ENCODE results near the gene ERC1.

The ERC1 gene

DNA sequence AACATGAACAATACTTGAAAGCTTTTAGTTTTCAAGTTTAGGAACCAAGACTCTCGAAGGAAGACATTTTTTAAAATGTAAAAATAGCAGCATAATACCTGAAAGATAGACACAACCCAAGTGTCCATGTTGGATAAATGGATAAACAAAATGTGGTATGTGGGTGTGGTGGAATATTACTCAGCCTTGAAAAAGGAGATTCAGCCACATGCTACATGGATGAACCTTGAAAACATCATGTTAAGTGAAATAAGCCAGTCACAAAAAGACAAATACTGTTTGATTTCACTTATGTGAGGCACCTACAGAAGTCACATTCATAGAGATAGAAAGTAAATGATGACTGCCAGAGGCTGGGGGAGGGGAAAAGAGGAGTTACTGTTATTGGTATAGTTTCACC lies 374.7 kb downstream of the ERC1 start:
- no peak for FAIRE-seq

DNA sequence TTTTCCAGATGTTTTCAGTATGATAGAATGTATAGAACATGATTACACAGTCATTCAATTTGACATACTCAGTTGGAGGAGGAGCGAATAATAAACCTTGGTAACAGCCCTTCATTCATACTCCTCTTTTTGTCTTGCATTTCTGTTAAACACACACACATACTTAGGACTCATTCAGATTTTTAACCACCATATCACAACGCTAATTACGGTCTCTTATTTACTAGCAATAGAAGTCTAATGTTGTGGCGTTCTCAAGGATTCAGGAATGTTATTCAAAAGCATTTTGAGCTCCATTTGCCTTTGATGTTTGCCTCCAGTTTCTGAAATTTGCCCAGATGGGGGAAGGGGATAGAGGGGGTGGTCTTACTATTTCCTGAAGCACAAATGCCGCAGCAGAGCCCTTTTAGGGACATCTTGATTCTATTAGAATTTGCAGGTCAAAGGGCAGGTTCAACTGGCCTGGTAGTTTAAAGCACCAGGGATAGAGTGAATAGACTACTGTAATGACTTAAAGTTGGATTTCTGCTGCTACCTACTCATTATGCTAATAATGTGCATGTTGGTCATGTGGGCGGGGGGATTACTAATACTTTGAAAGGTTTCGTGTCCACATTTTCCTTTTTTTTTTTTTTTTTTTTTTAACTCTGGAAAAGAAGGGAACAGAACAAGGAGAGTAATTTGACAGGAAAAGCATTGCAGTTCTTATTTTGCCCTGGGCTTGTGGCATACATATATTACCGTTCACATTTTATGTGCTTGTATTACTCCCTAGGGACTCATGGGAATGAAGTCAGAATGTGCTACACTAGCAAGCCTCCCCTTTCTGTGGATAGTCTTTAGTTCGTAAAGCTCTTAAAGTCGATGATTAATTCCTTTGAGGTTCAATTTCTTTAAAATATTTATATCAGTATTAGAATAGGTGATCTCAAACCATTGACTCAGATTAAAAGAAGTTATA lies 376.6 kb downstream of the ERC1 start:
- FAIRE-seq = no peak

DNA sequence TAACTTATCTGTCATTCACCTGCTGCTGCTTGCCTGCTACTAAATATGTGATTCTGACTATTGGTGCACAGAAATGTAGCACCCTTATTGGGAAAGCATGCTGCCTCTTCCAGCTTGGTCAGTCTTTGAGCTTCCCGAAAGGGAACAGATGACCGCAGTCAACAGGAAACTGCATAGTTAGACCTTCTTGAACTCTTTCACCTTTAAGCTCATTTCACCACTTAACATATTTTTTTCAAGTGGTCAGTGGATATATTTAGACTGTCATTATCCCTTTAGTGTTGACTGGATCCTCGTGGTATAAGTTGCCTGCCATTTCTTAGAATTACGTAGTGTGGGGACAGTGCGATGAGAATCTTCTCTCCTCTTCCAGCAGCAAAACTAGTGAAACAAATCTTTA lies 378.4 kb downstream of the ERC1 start:
- no peak for FAIRE-seq

DNA sequence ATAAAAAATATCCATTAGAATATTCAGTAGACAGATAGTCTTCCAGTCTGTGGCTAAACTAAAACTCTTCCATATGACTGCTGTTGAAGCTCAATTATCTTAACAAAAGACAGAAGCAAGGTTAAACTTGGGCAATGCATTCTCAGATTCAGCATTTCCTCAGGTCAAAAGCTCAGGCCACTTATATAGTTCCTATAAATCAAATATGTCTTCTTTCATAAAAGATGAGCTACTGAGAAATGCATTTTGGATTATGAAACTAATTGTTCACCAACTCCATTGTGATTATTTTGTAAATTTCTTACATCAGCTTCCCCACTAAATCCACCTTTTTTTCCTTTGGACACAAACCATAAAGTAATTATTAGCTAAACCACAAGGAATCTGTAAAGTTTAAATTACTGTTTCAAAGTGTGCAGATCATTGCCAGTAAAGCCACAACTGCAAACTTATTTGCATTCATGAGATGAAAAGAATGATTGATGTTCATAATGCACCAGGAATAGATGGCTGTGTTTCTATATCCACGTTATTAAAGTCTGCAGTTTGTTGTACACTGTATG lies 379.0 kb downstream of the ERC1 start:
- no peak for FAIRE-seq

DNA sequence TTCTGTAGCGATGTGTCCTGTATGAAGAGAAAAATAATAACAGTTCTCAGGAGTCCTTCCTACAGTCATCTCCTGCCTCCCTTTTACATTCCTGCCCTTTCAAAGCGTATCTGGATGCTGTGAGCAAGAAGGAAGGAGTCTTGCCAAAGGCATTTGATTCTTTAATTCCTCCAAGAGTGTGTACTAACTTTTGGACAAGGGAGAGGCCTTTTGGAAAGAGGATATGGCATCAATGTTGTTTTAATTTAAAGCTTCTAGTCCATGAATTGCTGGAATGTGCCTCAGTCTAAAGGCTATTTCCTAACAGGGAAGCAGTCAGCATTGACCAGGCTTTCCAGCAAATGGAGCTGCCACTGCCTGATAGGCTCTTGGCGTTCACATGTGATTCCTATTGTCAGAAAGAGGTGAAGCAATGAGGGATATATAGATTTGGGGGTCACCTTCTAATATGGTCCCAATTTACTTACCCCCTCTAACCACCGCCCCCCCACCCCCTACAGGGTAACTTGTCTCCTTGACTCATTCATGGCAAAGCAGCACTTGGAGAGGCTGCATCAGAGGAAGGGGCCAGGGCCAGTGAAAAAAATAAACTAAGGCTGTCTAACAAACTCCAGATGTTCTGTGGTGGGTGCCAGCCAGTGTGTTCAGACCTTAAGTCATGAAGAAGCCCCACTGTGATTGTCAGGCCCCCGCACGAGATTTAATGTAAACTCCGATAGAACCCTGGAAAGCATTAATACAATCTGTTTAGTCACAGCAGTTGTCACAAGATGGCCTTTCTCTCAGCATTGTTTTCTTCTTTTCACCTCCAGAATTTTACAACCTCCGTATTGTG lies 383.1 kb downstream of the ERC1 start:
- FAIRE-seq = no peak

DNA sequence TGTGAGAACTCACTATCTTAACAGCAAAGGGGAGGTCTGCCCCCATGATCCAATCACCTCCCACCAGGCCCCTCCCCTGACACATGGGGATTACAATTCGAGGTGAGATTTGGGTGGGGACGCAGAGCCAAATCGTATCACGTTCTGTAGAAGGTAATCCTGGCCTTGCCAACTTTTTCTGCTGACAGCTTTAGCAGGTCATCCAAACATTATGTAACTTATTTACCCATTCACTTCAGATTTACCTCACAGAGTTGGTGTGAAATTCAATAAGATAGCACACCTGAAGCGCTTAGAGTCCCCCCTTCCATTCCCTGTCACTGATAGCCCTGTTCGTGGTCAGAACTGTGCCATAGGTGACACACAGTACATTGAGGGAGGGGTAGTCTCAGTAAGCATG lies 384.3 kb downstream of the ERC1 start:
- FAIRE-seq = no peak

DNA sequence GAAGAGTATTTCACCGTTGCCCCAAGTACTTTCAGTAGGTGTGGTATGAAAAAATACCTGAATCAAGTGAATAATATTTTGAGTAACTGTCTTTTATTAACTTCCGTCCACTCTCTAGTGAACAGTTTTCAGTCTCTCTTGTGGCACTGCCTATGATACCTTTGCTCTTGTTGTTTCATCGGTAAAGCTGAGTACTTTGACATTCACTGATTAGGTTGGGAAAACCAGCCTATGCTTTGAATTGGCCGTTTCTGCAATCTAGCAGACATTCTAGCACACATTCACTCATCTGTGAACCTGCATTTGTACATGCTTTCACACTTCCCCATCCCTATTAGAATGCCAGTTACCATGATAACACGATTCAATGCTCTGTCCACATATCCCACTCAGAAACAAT lies 386.1 kb downstream of the ERC1 start:
- FAIRE-seq = no peak

DNA sequence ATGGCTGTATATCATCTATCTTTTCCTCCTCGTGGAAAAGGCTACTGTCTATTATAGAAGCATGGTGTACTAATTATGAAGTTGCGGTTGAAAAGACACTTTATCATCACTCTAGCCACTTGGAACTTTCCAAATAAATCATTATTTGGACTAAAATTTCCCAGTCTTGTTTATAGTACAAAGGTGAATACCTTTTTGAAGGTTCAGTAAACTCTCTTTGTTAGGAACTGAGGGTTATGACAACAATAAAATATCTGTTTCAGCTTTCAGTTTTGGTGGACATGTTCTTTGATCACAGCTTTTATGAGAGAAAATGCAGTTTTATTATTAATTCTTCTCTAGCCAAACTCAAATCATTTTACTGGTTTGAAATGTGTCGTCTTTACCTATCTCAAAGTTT lies 386.7 kb downstream of the ERC1 start:
- no peak for FAIRE-seq

DNA sequence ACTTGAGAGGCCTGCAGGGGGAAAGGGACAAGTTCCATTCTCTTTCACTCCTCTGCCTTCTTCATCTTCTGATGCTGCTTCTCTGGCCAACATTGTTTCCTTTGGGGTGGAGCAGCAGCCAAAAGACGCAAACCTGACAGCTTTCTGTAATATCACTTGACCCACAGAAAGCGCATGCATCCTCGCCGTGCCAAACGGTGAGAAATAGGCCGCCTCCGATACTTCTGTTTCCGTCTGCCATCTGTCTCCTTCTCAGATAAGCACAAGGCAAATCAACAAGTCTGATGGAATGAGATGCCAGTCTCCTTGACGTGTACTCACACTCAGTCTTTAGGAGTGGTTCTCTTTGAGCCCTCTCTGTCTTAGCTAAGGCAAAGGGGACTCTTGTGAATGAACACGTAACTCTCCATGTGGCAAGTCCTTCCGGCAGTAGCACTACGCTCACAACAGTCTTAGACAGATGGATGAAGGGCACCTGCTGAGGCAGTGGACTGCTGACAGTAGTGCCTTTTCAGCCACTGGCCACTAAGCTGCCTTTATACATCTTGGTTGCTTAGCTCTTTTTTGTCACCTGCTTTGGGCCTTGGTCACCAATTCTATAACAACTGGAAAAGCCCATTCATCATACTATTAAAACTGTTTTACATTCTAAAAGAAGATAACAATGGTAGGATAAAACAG lies 389.3 kb downstream of the ERC1 start:
- no peak for FAIRE-seq

DNA sequence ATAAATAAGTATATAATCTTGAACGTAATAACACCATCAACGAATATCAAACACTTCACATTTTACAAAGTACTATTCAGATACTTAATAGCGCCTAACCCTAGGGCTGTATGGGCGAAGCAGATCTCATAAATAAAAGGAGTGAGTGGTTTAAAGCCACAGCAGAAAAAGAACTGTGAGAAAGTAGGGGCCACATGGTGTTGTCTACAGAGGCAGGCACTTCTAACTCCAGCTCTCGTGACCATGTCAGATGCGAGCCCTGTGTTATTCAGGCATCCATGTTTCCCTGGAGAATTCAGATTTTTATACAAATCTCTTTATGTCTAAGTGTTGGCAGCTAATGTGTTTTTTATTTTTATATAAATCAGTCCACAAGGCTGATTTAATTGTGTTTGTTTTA lies 391.1 kb downstream of the ERC1 start:
- no peak for FAIRE-seq

DNA sequence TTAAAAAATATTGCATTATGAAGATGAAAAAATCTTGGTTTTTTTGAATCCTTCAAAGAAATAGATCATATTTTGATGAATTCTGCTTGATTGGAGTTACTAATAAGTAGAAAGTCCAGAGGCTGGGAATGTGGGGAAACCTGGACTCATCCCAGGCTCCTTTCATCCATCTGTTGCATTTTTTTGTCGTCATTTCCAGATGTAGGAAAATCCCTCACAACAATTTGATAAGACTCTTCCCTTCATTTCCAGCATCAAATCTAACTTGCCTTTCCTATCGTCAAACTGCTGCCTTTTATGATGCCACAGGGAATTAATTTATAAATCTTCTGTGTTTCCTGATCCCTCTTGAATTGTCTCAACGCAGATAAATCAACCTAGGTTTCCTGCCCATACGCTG lies 391.8 kb downstream of the ERC1 start:
- no peak for FAIRE-seq

DNA sequence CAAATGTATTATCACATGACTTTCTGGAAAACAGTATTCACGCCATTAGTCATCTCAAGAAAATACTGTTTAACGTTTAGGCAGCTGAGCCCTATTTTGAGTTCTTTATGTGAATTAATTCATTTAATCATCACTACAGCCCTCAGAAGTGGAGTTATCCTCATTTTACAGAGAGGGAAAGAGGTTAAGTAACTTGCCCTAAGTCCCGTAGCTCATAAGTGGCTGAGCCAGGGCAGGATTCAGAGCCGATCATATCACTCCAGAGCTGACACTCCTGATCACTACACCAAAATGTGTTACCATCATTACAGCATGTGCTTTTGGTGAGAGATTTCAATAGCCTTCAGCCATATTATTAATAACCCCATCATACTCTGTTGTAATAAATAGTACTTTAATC lies 392.7 kb downstream of the ERC1 start:
- no peak for FAIRE-seq

DNA sequence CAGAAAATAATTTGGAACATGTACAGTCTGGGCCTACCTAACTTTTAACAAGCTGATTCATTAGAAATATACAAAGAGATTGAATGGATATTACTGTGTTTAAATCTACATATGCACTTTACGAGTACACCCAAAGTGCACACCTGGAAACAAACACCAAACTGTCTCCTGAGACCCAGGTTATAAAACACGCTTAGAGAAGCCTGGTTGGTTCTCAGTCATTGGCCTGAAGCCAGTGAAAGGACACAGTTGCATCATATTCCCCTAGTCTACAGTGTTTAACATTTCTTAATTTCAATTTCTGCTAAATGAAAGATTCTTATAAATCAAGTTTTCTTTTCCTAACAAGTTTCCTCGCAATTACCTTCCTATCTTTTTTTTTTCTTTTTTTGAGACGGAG lies 393.9 kb downstream of the ERC1 start:
- no peak for FAIRE-seq

DNA sequence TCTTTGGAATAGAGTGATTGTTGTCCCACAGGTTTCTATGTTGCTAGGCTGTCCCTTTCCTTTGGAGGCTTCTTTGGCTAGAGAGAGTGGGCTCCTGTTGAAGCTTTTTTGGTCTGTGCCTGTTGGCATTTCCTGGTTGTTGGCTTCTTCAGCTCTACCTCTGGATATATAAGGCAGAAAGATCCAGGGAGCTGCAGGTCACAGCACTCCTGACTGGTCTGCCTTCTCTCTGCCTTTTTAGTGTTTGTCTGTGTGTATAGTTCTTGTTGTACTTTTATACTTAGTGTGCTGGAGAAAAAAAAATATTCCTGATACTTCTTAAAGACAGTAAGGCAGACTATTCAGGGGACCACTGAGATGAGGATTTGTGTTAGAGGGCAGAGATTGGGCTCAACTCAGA lies 400.7 kb downstream of the ERC1 start:
- FAIRE-seq = no peak

DNA sequence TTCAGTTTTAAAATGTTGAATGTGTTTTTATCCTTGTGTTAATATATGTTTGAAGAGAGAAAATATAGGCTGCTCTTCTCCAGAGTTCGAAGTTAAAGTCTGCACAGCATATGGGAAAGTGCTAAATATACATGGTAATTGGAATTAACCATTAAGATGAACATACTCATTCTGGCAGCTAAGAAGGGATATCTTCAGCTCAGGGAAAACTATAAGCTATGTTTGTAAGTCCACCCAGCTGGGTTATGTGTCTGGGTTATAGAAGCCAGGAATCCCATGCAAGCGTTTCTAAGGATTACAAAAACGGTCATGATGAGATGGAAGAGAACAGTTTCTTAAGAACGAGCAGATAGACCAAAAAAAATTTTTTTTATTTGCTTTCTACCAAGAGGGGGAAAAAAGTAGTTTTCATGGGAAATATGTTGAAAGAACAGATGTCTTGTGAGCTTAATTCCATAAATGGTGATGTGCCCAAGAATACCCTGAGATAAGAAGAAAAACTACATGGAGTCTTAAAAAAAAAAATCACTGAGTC lies 404.5 kb downstream of the ERC1 start:
- FAIRE-seq = no peak

DNA sequence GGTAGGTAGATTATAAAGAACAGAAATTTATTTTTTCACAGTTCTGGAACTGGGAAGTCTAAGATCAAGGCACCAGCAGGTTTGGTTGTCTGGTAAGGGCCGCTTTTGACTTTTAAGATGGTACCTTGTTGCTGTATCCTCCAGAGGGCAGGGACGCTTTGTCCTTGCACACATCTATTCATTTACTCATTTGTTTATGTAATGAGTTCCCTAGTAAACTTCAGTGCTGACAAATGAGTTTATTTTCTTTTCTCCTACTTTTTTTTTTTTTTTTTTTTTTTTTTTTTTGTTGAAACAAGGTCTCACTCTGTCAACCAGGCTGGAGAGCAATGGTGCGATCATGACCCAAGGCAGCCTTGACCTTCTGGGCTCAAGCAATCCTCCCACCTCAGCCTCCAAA lies 407.6 kb downstream of the ERC1 start:
- FAIRE-seq = no peak

DNA sequence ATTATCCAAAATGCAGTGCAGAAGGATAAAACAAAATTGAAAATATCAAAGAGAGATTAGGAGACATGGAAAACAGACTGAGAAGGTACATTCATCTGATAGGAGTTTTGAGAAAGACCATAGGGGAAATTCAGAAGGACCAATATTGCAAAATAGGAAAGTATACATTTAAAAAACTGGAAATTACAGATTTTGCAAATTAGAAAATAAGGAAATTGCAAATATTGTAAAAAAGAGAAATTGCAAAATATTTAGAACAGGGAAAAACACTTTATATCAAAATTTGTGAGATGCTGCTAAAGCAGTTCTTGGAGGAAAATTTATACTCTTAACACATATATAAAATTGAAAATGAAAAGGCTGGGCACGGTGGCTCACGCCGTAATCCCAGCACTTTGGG lies 410.9 kb downstream of the ERC1 start:
- no peak for FAIRE-seq

DNA sequence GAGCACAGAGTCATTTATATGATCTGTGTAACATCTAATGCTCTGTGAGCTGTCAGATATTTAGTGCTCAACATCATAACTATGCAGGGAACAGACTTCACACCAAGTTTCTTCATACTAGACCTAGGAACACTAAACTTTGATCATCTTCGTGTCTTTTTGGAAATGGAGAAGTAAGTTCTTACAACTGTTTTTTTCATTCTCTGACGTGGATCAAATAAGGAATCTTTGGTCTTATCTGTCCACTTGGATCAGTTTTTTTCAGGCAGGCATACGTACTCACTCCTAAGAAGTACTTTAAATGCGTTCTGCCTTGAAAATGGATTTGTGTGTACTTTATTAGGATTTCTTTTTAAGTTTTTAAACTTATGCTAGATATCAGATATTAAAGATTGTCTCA lies 412.4 kb downstream of the ERC1 start:
- no peak for FAIRE-seq

DNA sequence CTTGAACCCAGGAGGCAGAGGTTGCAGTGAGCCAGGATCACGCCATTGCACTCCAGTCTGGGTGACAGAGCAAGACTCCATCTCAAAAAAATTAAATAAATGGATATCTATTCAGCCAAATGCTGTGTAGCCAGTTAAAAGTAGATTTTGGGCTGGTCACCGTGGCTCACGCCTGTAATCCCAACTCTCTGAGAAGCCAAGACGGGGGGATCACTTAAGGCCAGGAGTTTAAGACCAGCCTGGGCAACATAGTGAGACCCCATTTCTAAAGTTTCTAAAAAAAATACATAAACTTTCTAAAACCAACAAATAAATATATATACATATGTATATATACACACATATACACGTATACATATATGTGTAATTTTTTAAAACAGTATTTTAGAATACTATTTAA lies 414.6 kb downstream of the ERC1 start:
- no peak for FAIRE-seq

DNA sequence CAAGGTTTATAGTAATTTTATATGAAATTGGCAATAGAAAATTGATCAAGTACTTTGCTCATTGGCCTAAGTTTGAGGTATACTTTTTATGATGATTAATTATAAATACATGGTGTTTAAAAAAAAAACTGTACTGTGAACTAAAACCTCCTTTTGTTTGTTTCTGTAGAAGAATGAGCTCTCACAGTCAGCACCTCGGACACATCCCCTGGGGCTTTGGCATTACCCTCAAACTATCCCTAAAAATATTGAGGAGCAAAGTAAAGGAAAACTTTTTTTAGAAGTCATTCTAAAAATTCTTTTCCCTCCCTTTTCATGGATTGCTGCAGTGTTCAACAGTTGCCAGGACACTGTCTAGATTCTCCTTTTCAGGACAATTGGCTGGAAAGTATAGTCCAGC lies 419.8 kb downstream of the ERC1 start:
- no peak for FAIRE-seq

DNA sequence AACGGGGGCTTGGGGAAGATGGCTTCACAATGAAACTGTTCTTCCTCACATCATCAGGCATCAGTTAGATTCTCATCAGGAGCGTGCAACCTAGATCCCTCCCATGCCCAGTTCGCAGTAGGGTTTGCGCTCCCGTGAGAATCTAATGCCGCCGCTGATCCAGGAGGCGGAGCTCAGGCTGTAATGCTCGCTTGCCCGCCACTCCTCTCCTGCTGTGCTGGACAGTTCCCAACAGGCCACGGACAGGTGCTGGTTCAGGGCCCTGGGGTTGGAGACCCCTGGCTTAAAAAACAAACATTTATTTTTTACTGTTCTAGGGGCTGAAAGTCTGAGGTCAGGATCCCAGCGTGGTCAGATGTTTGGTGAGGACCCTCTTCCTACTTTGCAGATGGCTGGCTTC lies 422.9 kb downstream of the ERC1 start:
- FAIRE-seq = no peak

DNA sequence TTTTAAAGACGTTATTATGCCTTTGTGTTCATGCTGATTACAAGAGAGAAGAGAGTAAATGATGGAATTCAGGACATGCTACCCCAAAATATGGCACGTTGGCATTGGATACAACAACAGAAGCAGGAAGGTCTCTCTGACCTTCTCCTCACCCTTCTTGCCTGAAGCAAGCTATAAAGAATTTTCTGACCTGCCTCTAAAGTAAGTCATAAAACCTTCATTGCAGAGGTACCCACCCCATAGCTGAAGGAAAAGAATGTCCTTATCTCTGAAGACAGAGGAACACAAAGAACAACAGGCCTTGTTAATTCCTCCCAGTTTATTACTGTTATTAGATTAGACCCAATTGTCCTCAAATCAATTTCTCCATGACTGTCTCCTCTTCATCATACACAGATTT lies 427.1 kb downstream of the ERC1 start:
- FAIRE-seq = no peak

DNA sequence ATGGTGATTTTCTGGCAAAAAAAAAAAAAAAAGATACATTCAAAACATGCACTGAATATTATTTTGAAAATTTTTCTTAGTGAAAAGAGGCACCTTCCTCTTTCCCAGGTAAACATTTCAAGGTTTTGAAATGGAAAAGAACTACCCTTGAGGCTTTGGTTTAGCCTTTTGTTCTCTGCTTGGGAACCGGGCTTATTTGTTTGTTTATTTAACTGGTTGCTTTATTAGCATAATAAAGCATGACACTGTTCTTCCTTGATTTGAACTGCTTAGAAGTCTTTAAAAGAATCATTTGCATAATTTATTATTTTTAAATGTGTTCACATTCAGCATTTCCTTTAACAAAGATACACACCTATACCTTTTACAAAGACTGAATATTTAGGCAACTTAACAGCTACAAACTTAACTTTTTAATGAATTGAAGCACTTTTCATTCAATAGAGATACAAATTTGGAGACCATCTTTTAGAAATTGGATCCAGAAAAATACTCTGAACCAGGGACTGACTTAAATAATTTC lies 428.9 kb downstream of the ERC1 start:
- no peak for FAIRE-seq

Data from endometrium (tissue), 2 donors.